ENCODE measurements around the gene SYCE3.

- TF ChIP-seq EZH2 (IDR thresholded peaks at IDR 0.05; ENCODE audit: borderline replicate concordance, low read length) (no peak), CTCF (conservative IDR thresholded peaks at IDR 0.05 in 1 of 2, IDR thresholded peaks at IDR 0.05 in 1 of 2; ENCODE audit: extremely low read depth in 1 of 2, insufficient read depth in 1 of 2, low read depth in 1 of 2, low read length in 2 of 2) (no peak)
Observed at GRCh38 chr22:50520826-50521453, 41.8 kb downstream of the SYCE3 start.

All from mammary epithelial cell (primary cell).